ENCODE data around the gene PHIP.

PHIP gene

GRCh38 chr6:79040083-79040482, 38.0 kb downstream of the PHIP start:
- no peak overlapping the region for H3K27ac ChIP-seq (ENCODE audit: low read length)

GRCh38 chr6:79038061-79038460, 40.0 kb downstream of the PHIP start:
- H3K9ac ChIP-seq (ENCODE audit: low read length): no peak overlapping the region
- no peaks in the 10 kb centered on the region for H3K9me3 ChIP-seq (ENCODE audit: control insufficient read depth, low read depth, low read length)
- no peaks in the 10 kb centered on the region for H3K27me3 ChIP-seq (ENCODE audit: control insufficient read depth, insufficient read depth, low read length)
- H3K27ac ChIP-seq (ENCODE audit: low read length): no peak overlapping the region
- no peaks in the 10 kb centered on the region for H3K4me1 ChIP-seq (ENCODE audit: control insufficient read depth, low read depth, low read length)
- peaks cover 58% of the 10 kb centered on the region for H3K36me3 ChIP-seq (ENCODE audit: control insufficient read depth, low read depth, low read length)
- H3K4me3 ChIP-seq (ENCODE audit: low read length): no peak overlapping the region

More at GRCh38 chr6:79040083-79040482, 38.0 kb downstream of the PHIP start:
- Histone ChIP-seq H3K27me3 (ENCODE audit: control insufficient read depth, insufficient read depth, low read length) (no peaks in the 10 kb centered on the region), H3K9ac (ENCODE audit: low read length) (no peak overlapping the region), H3K9me3 (ENCODE audit: control insufficient read depth, low read depth, low read length) (no peaks in the 10 kb centered on the region), H3K36me3 (ENCODE audit: control insufficient read depth, low read depth, low read length) (peaks cover 55% of the 10 kb centered on the region), H3K4me1 (ENCODE audit: control insufficient read depth, low read depth, low read length) (no peaks in the 10 kb centered on the region), H3K4me3 (ENCODE audit: low read length) (no peak overlapping the region)

DNA sequence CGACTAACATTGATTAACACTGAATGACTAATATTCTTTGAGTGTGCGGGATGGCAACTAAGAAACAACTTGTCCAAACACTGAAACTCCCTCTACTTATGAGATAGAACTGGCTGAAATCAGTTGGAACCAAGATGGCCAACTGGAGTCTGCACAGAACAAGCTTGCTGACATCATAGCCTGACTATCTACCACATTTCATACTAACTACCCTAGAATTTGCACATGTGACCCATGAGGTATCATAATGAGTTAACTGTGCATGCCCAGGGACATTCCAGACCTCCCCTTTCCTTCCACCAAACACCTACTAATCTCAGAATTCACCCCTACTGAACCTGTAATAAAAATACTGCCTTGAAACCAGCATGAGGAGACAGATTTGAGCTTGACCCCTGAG, 43.2 kb downstream of the PHIP start:
- Histone ChIP-seq H3K9ac (ENCODE audit: low read length) (no peak overlapping the region), H3K27me3 (ENCODE audit: control insufficient read depth, insufficient read depth, low read length) (no peaks in the 10 kb centered on the region), H3K36me3 (ENCODE audit: control insufficient read depth, low read depth, low read length) (peaks cover 42% of the 10 kb centered on the region), H3K9me3 (ENCODE audit: control insufficient read depth, low read depth, low read length) (no peaks in the 10 kb centered on the region), H3K27ac (ENCODE audit: low read length) (no peak overlapping the region), H3K4me1 (ENCODE audit: control insufficient read depth, low read depth, low read length) (no peaks in the 10 kb centered on the region), H3K4me3 (ENCODE audit: low read length) (no peak overlapping the region)

- Histone ChIP-seq H3K9ac (ENCODE audit: low read length) (no peak overlapping the region), H3K9me3 (ENCODE audit: control insufficient read depth, low read depth, low read length) (no peaks in the 10 kb centered on the region), H3K4me3 (ENCODE audit: low read length) (no peak overlapping the region), H3K27me3 (ENCODE audit: control insufficient read depth, insufficient read depth, low read length) (no peaks in the 10 kb centered on the region), H3K36me3 (ENCODE audit: control insufficient read depth, low read depth, low read length) (peaks cover 36% of the 10 kb centered on the region), H3K27ac (ENCODE audit: low read length) (no peak overlapping the region), H3K4me1 (ENCODE audit: control insufficient read depth, low read depth, low read length) (no peaks in the 10 kb centered on the region)
Measured at GRCh38 chr6:79033279-79033678, 44.8 kb downstream of the PHIP start.

GRCh38 chr6:79031821-79032590, 46.0 kb downstream of the PHIP start:
- no peak overlapping the region for H3K9ac ChIP-seq (ENCODE audit: low read length)
- peaks cover 36% of the 10 kb centered on the region for H3K36me3 ChIP-seq (ENCODE audit: control insufficient read depth, low read depth, low read length)
- no peaks in the 10 kb centered on the region for H3K27me3 ChIP-seq (ENCODE audit: control insufficient read depth, insufficient read depth, low read length)
- no peaks in the 10 kb centered on the region for H3K4me1 ChIP-seq (ENCODE audit: control insufficient read depth, low read depth, low read length)
- no peaks in the 10 kb centered on the region for H3K9me3 ChIP-seq (ENCODE audit: control insufficient read depth, low read depth, low read length)
- H3K27ac ChIP-seq (ENCODE audit: low read length): no peak overlapping the region
- H3K4me3 ChIP-seq (ENCODE audit: low read length): no peak overlapping the region

- Histone ChIP-seq H3K9ac (ENCODE audit: low read length) (no peak overlapping the region), H3K9me3 (ENCODE audit: control insufficient read depth, low read depth, low read length) (no peaks in the 10 kb centered on the region), H3K36me3 (ENCODE audit: control insufficient read depth, low read depth, low read length) (peaks cover 41% of the 10 kb centered on the region), H3K27me3 (ENCODE audit: control insufficient read depth, insufficient read depth, low read length) (no peaks in the 10 kb centered on the region), H3K4me1 (ENCODE audit: control insufficient read depth, low read depth, low read length) (no peaks in the 10 kb centered on the region), H3K27ac (ENCODE audit: low read length) (peak overlapping the region; percentile 9), H3K4me3 (ENCODE audit: low read length) (no peak overlapping the region)
Measured at GRCh38 chr6:79030511-79030910, 47.5 kb downstream of the PHIP start.

DNA sequence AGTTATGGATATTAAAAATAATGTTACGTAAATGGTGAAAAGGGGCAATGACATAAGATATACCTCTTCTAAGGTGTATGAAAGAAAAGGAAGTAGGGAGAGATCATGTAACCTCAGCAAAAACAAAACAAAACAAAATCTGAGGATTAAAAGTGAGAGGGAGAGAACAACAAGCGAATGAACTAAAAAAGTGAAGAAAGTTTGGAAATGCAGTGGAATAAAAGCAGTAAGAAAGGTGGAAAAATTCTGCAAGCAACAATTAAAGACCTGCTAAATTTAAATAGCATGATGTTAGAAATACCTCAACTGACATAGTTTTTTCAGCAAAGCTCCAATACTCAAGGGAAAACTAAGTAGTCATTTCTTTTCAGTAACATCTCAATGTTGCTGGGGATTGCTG, 48.0 kb downstream of the PHIP start:
- H3K9me3 ChIP-seq (ENCODE audit: control insufficient read depth, low read depth, low read length): no peaks in the 10 kb centered on the region
- H3K4me3 ChIP-seq (ENCODE audit: low read length): no peak overlapping the region
- no peak overlapping the region for H3K9ac ChIP-seq (ENCODE audit: low read length)
- no peaks in the 10 kb centered on the region for H3K27me3 ChIP-seq (ENCODE audit: control insufficient read depth, insufficient read depth, low read length)
- peaks cover 45% of the 10 kb centered on the region for H3K36me3 ChIP-seq (ENCODE audit: control insufficient read depth, low read depth, low read length)
- peak overlapping the region; percentile 9 for H3K27ac ChIP-seq (ENCODE audit: low read length)
- H3K4me1 ChIP-seq (ENCODE audit: control insufficient read depth, low read depth, low read length): no peaks in the 10 kb centered on the region

- no peaks in the 10 kb centered on the region for H3K4me1 ChIP-seq (ENCODE audit: control insufficient read depth, low read depth, low read length)
Measured at GRCh38 chr6:79028641-79029314, 49.3 kb downstream of the PHIP start.

DNA sequence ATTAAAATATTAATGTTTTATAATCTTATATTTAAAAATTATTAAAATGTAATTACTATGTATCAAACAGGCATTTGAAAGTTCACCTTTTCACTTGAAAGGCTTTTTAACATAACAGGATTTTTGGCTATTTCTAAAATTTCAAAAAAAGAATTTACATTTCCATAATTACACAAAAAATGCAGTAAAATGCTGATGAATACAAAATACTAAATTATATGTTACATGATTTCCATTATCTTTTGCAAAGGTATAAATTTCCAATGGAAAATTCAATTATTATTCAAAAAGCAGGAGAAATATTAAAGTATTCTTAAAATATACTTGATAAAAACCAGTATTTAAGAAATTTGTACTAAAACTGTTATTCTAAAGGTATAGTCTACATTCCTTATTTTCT, 66.1 kb downstream of the PHIP start:
- Histone ChIP-seq H3K27ac (ENCODE audit: low read length) (no peak overlapping the region), H3K36me3 (ENCODE audit: control insufficient read depth, low read depth, low read length) (peaks cover 69% of the 10 kb centered on the region), H3K4me1 (ENCODE audit: control insufficient read depth, low read depth, low read length) (no peaks in the 10 kb centered on the region), H3K9ac (ENCODE audit: low read length) (no peak overlapping the region), H3K9me3 (ENCODE audit: control insufficient read depth, low read depth, low read length) (no peaks in the 10 kb centered on the region), H3K4me3 (ENCODE audit: low read length) (no peak overlapping the region), H3K27me3 (ENCODE audit: control insufficient read depth, insufficient read depth, low read length) (no peaks in the 10 kb centered on the region)

More at GRCh38 chr6:79028641-79029314, 49.3 kb downstream of the PHIP start:
- Histone ChIP-seq H3K36me3 (ENCODE audit: control insufficient read depth, low read depth, low read length) (peaks cover 44% of the 10 kb centered on the region), H3K4me3 (ENCODE audit: low read length) (no peak overlapping the region), H3K27me3 (ENCODE audit: control insufficient read depth, insufficient read depth, low read length) (no peaks in the 10 kb centered on the region), H3K27ac (ENCODE audit: low read length) (no peak overlapping the region), H3K9me3 (ENCODE audit: control insufficient read depth, low read depth, low read length) (no peaks in the 10 kb centered on the region), H3K9ac (ENCODE audit: low read length) (no peak overlapping the region)

DNA sequence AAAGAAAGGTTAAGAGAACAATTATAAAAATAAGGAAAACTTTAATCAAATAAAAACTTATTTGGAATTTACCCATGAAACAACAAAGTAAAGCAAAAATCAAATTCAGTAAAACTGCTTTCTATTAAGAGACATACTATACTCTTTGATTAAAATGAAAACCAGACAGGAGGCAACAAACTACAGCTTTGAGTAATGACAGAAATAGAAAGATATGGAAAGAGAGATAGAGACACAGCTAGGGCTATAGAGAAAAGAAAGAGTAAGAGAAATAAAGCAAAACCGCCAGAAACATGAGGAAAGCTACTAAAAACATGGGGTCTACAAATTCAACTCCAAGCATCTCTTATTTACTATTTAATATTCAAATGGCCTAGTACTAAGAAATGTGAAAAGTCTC, 67.6 kb downstream of the PHIP start:
- Histone ChIP-seq H3K4me1 (ENCODE audit: control insufficient read depth, low read depth, low read length) (no peaks in the 10 kb centered on the region), H3K4me3 (ENCODE audit: low read length) (no peak overlapping the region), H3K27ac (ENCODE audit: low read length) (no peak overlapping the region), H3K9ac (ENCODE audit: low read length) (no peak overlapping the region), H3K36me3 (ENCODE audit: control insufficient read depth, low read depth, low read length) (peaks cover 60% of the 10 kb centered on the region), H3K27me3 (ENCODE audit: control insufficient read depth, insufficient read depth, low read length) (no peaks in the 10 kb centered on the region), H3K9me3 (ENCODE audit: control insufficient read depth, low read depth, low read length) (no peaks in the 10 kb centered on the region)

DNA sequence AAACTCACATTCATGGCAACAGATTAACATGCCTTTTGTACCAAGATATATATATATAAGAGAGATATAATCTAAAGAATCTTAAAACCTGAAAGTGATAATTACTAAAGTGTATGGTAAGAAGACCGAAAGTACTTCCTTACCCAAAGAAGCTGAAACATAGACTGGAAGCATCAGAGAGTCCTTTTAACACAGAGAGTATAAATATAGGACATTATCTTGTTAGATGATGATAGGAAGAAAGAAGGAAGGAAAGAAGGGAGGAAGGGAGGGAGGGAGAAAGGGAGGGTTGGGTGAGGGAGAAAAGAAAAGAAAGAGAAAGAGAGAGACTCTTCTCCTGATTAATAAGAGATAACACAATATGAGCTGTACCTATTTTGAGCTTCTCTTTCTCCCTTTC, 68.2 kb downstream of the PHIP start:
- Histone ChIP-seq H3K9ac (ENCODE audit: low read length) (no peak overlapping the region), H3K27me3 (ENCODE audit: control insufficient read depth, insufficient read depth, low read length) (no peaks in the 10 kb centered on the region), H3K4me1 (ENCODE audit: control insufficient read depth, low read depth, low read length) (no peaks in the 10 kb centered on the region), H3K27ac (ENCODE audit: low read length) (no peak overlapping the region), H3K36me3 (ENCODE audit: control insufficient read depth, low read depth, low read length) (peaks cover 57% of the 10 kb centered on the region), H3K4me3 (ENCODE audit: low read length) (no peak overlapping the region), H3K9me3 (ENCODE audit: control insufficient read depth, low read depth, low read length) (no peaks in the 10 kb centered on the region)

DNA sequence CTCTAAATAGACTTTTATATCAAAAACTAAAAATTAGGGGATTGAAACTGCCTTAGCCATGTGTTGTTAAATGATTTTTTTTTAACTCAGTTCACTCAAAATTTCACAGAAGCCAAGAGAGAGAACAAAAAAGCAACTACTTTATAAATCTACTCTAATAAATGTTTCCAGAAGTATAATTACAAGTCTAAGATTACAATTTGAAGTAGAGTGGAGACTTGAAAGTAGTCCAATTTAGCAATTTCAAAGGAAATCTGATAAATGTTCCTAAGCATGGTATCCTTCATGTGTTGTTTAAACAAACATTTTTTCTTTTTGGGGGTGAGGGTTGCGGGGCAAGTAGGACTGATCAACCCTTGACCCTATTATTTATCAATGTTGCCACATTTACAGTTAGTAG, 72.6 kb downstream of the PHIP start:
- peaks cover 64% of the 10 kb centered on the region for H3K36me3 ChIP-seq (ENCODE audit: control insufficient read depth, low read depth, low read length)

More for the DNA sequence above, 72.6 kb downstream of the PHIP start:
- Histone ChIP-seq H3K4me3 (ENCODE audit: low read length) (no peak overlapping the region), H3K9ac (ENCODE audit: low read length) (no peak overlapping the region), H3K27ac (ENCODE audit: low read length) (no peak overlapping the region), H3K9me3 (ENCODE audit: control insufficient read depth, low read depth, low read length) (no peaks in the 10 kb centered on the region), H3K27me3 (ENCODE audit: control insufficient read depth, insufficient read depth, low read length) (no peaks in the 10 kb centered on the region), H3K4me1 (ENCODE audit: control insufficient read depth, low read depth, low read length) (no peaks in the 10 kb centered on the region)
